Measurements from ENCODE around the gene PARL.

GRCh38 chr3:183933160-183933559, 48.5 kb upstream of the PARL start:
- no peak for TF ChIP-seq CTCF (IDR thresholded peaks at IDR 0.05)
- TF ChIP-seq ZFX (IDR thresholded peaks at IDR 0.05; ENCODE audit: borderline replicate concordance), result no peak
